Liver (tissue), 9 donors: ENCODE data around the gene MBNL3. TPM values are rescaled to one million over a fixed set of nuclear protein-coding genes. Genes with fewer than 3 reads are reported as not detected.

Experiments
- DNase-seq: peaks from one replicate; pipeline ENCODE4 v3.0.0-alpha.2; 2017; ENCODE audit warnings: low spot score
- H3K27ac ChIP-seq, 2 donors: one replicate each; pipeline ENCODE4 v1.7.0; 2013; ENCODE audit warnings: inconsistent platforms in 2 of 2, low read length in 2 of 2, control low read depth in 1 of 2, low read depth in 1 of 2, mild to moderate bottlenecking in 1 of 2
- H3K27me3 ChIP-seq, 4 donors: one replicate each; pipeline versions ENCODE4 v1.6.1 to v1.7.0; 2013; ENCODE audit warnings: low read length in 3 of 4, inconsistent platforms in 1 of 4, mild to moderate bottlenecking in 1 of 4, moderate library complexity in 1 of 4; ENCODE audit not compliant: control insufficient read depth in 4 of 4, insufficient read depth in 4 of 4
- H3K36me3 ChIP-seq, 4 donors: one replicate each; pipeline versions ENCODE4 v1.6.1 to v1.7.0; 2013; ENCODE audit warnings: low read length in 3 of 4, mild to moderate bottlenecking in 3 of 4, low read depth in 1 of 4, moderate library complexity in 1 of 4; ENCODE audit not compliant: control insufficient read depth in 4 of 4, insufficient read depth in 3 of 4
- H3K4me1 ChIP-seq, 4 donors: one replicate each; pipeline versions ENCODE4 v1.6.1 to v1.7.0; 2013; ENCODE audit warnings: low read length in 3 of 4, mild to moderate bottlenecking in 3 of 4, moderate library complexity in 1 of 4; ENCODE audit not compliant: control insufficient read depth in 4 of 4, insufficient read depth in 4 of 4
- H3K4me3 ChIP-seq, 3 donors: one replicate each; pipeline versions ENCODE4 v1.6.1 to v1.7.0; 2013; ENCODE audit warnings: low read length in 3 of 3, control low read depth in 1 of 3, low read depth in 1 of 3, mild to moderate bottlenecking in 1 of 3
- H3K9ac ChIP-seq, 2 donors: one replicate each; pipeline ENCODE4 v1.7.0; 2013; ENCODE audit warnings: low read length in 2 of 2, mild to moderate bottlenecking in 2 of 2, moderate library complexity in 2 of 2, control low read depth in 1 of 2, low read depth in 1 of 2
- H3K9me3 ChIP-seq, 4 donors: one replicate each; pipeline versions ENCODE4 v1.6.1 to v1.7.0; 2013; ENCODE audit warnings: low read length in 3 of 4; ENCODE audit not compliant: control insufficient read depth in 4 of 4
- CTCF ChIP-seq: fragments of 150-350 bp; IDR thresholded peaks from 2 replicates; pipeline ENCODE4 v1.5.1; 2017; ENCODE audit warnings: improper control_type of control experiment, low read depth, low read length; ENCODE audit not compliant: missing input control
- EGR1 ChIP-seq, 2 donors: IDR thresholded peaks; 2 replicates each; pipeline ENCODE4 v1.6.1; 2016 to 2018; ENCODE audit warnings: antibody characterized with exemption in 2 of 2, low read depth in 2 of 2
- FOXA1 ChIP-seq: IDR thresholded peaks from 2 replicates; pipeline ENCODE4 v1.6.1; 2016; ENCODE audit warnings: antibody characterized with exemption
- FOXA2 ChIP-seq: IDR thresholded peaks from 2 replicates; pipeline ENCODE4 v1.6.1; 2016; ENCODE audit warnings: antibody characterized with exemption
- GABPA ChIP-seq, 2 donors: IDR thresholded peaks in 1 of 2; conservative IDR thresholded peaks in 1 of 2; 2 replicates each; pipeline ENCODE4 v1.6.1; 2016; ENCODE audit warnings: antibody characterized with exemption in 2 of 2, mild to moderate bottlenecking in 1 of 2, moderate library complexity in 1 of 2
- HNF4A ChIP-seq, 2 donors: conservative IDR thresholded peaks; 2 replicates each; pipeline ENCODE4 v1.6.1; 2016; ENCODE audit warnings: antibody characterized with exemption in 2 of 2, mild to moderate bottlenecking in 2 of 2
- HNF4G ChIP-seq: IDR thresholded peaks from 2 replicates; pipeline ENCODE4 v1.6.1; 2016; ENCODE audit warnings: antibody characterized with exemption
- JUND ChIP-seq, 2 donors: IDR thresholded peaks; 2 replicates each; pipeline ENCODE4 v1.6.1; 2016; ENCODE audit warnings: antibody characterized with exemption in 2 of 2
- MAX ChIP-seq: IDR thresholded peaks from 2 replicates; pipeline ENCODE4 v1.6.1; 2016; ENCODE audit warnings: antibody characterized with exemption
- NR2F2 ChIP-seq: IDR thresholded peaks from 2 replicates; pipeline ENCODE4 v1.6.1; 2016; ENCODE audit warnings: antibody characterized with exemption
- RAD21 ChIP-seq, 2 donors: IDR thresholded peaks; 2 replicates each; pipeline ENCODE4 v1.6.1; 2016; ENCODE audit warnings: antibody characterized with exemption in 2 of 2, mild to moderate bottlenecking in 2 of 2
- REST ChIP-seq: IDR thresholded peaks from 2 replicates; pipeline ENCODE4 v1.6.1; 2016; ENCODE audit warnings: antibody characterized with exemption, mild to moderate bottlenecking
- RXRA ChIP-seq, 2 donors: IDR thresholded peaks; 2 replicates each; pipeline ENCODE4 v1.6.1; 2017 to 2018; ENCODE audit warnings: antibody characterized with exemption in 2 of 2, mild to moderate bottlenecking in 1 of 2
- SP1 ChIP-seq: IDR thresholded peaks from 2 replicates; pipeline ENCODE4 v1.6.1; 2018; ENCODE audit warnings: antibody characterized with exemption, mild to moderate bottlenecking
- TAF1 ChIP-seq: conservative IDR thresholded peaks from 2 replicates; pipeline ENCODE4 v1.6.1; 2016; ENCODE audit warnings: antibody characterized with exemption, mild to moderate bottlenecking
- YY1 ChIP-seq: IDR thresholded peaks from 2 replicates; pipeline ENCODE4 v1.6.1; 2016; ENCODE audit warnings: antibody characterized with exemption, mild to moderate bottlenecking
- ZBTB33 ChIP-seq: IDR thresholded peaks from 2 replicates; pipeline ENCODE4 v1.6.1; 2016; ENCODE audit warnings: antibody characterized with exemption
- WGBS: extraction: QIAGEN DNeasy Blood & Tissue Kit; methylation state at CpG from one replicate; pipeline ENCODE4 v1.1.7; 2013; 5-methylcytosine and 5-hydroxymethylcytosine counted together
- polyA plus RNA-seq, 2 donors: library from polyadenylated mRNA; stranded (reverse) in 1 of 2; unstranded in 1 of 2; fragments of 200-250 nt in 1 of 2; fragments of >200 nt in 1 of 2; fragmentation: Nextera tagmentation in 1 of 2; extraction: Ambion mirVana in 1 of 2; gene quantifications; one replicate each; pipeline versions ENCODE4 v1.2.1 to v1.2.3, GENCODE V29; 2013 to 2015
- total RNA-seq, 2 donors: library from RNA; depleted of rRNA; stranded (reverse); fragments of >200 nt; gene quantifications; one replicate each; pipeline ENCODE4 v1.2.3, GENCODE V29; 2014
- donor health status: healthy.
- donor health status: healthy.
- donor health status: healthy.
- donor health status: healthy.
- donor health status: healthy.

MBNL3 gene
- total and polyA plus RNA-seq, 4 donors = 20.6 to 149 (median 82.3) TPM

- TF ChIP-seq REST (no peak), SP1 (no peak), YY1 (no peak), ZBTB33 (no peak)
Observed at GRCh38 chrX:132394591-132394990, 94.2 kb downstream of the MBNL3 start (continued).

- WGBS = 67% methylated on average over 4 of the region's 4 CpGs
- no peak for TF ChIP-seq RXRA (IDR thresholded peaks at IDR 0.05)
- TF ChIP-seq SP1 = no peak
- no peak for TF ChIP-seq JUND (IDR thresholded peaks at IDR 0.05)
- no peak for TF ChIP-seq EGR1 (IDR thresholded peaks at IDR 0.05; ENCODE audit: low read depth in 2 of 2)
- no peak for TF ChIP-seq MAX
Observed at GRCh38 chrX:132393992-132394391, 94.8 kb downstream of the MBNL3 start.

GRCh38 chrX:132393485-132393884, 95.4 kb downstream of the MBNL3 start:
- Histone ChIP-seq H3K27me3 (peaks cover 0 to 2% (median 0%) of the 10 kb centered on the region in 4 donors), H3K9ac (no peak overlapping the region), H3K9me3 (no peaks in the 10 kb centered on the region), H3K4me1 (peaks cover 0 to 2% (median 0%) of the 10 kb centered on the region in 4 donors), H3K4me3 (no peak overlapping the region), H3K27ac (no peak overlapping the region), H3K36me3 (peaks cover 2 to 7% (median 4%) of the 10 kb centered on the region in 4 donors)
- 95% methylated on average over 1 of the region's 1 CpG for WGBS
- DNase-seq = no peak
- no peak for TF ChIP-seq MAX
- no peak for TF ChIP-seq ZBTB33
- no peak for TF ChIP-seq RAD21 (IDR thresholded peaks at IDR 0.05)
- no peak for TF ChIP-seq EGR1 (IDR thresholded peaks at IDR 0.05; ENCODE audit: low read depth in 2 of 2)
- no peak for TF ChIP-seq FOXA1
- TF ChIP-seq HNF4A (conservative IDR thresholded peaks at IDR 0.05) = no peak
- TF ChIP-seq SP1 = no peak
- TF ChIP-seq FOXA2 = no peak
- TF ChIP-seq HNF4G = no peak
- TF ChIP-seq YY1 = no peak
- no peak for TF ChIP-seq CTCF
- TF ChIP-seq GABPA (IDR thresholded peaks at IDR 0.05 in 1 of 2, conservative IDR thresholded peaks at IDR 0.05 in 1 of 2) = no peak
- TF ChIP-seq TAF1 = no peak
- no peak for TF ChIP-seq JUND (IDR thresholded peaks at IDR 0.05)
- no peak for TF ChIP-seq NR2F2

More at GRCh38 chrX:132393992-132394391, 94.8 kb downstream of the MBNL3 start:
- Histone ChIP-seq H3K27ac (no peak overlapping the region), H3K9me3 (no peaks in the 10 kb centered on the region), H3K4me1 (peaks cover 0 to 2% (median 0%) of the 10 kb centered on the region in 4 donors), H3K4me3 (no peak overlapping the region), H3K27me3 (peaks cover 0 to 2% (median 0%) of the 10 kb centered on the region in 4 donors), H3K36me3 (peaks cover 2 to 7% (median 4%) of the 10 kb centered on the region in 4 donors), H3K9ac (no peak overlapping the region)
- no peak for DNase-seq
